Subcutaneous abdominal adipose tissue (tissue), 5 donors: ENCODE data around the gene GRB10.
A peak's percentile ranks its signal among the peaks of the same experiment; 100 is the strongest.

Experiments used
- H3K27ac ChIP-seq: one replicate; pipeline ENCODE4 v1.7.0; 2013; ENCODE audit warnings: low read depth, mild to moderate bottlenecking, inconsistent platforms, low read length, moderate library complexity
- H3K27me3 ChIP-seq, 5 donors: one replicate each; pipeline ENCODE4 v1.7.0; 2013; ENCODE audit warnings: low read length in 5 of 5, inconsistent platforms in 1 of 5; ENCODE audit not compliant: control insufficient read depth in 5 of 5, insufficient read depth in 4 of 5
- H3K36me3 ChIP-seq, 5 donors: one replicate each; pipeline ENCODE4 v1.7.0; 2013; ENCODE audit warnings: low read length in 5 of 5; ENCODE audit not compliant: control insufficient read depth in 5 of 5, insufficient read depth in 5 of 5
- H3K4me1 ChIP-seq, 5 donors: one replicate each; pipeline ENCODE4 v1.7.0; 2013; ENCODE audit warnings: low read length in 5 of 5, mild to moderate bottlenecking in 3 of 5, moderate library complexity in 1 of 5; ENCODE audit not compliant: control insufficient read depth in 5 of 5, insufficient read depth in 5 of 5
- H3K4me3 ChIP-seq, 5 donors: one replicate each; pipeline ENCODE4 v1.7.0; 2013; ENCODE audit warnings: low read length in 5 of 5, low read depth in 1 of 5
- H3K9ac ChIP-seq, 5 donors: one replicate each; pipeline ENCODE4 v1.7.0; 2013; ENCODE audit warnings: low read length in 5 of 5, mild to moderate bottlenecking in 4 of 5, moderate library complexity in 3 of 5
- H3K9me3 ChIP-seq, 5 donors: one replicate each; pipeline ENCODE4 v1.7.0; 2013; ENCODE audit warnings: low read length in 5 of 5; ENCODE audit not compliant: control insufficient read depth in 5 of 5
- donor health status: healthy.
- donor health status: healthy.
- donor health status: healthy.
- donor health status: healthy.
- donor health status: healthy.

The GRB10 gene

DNA sequence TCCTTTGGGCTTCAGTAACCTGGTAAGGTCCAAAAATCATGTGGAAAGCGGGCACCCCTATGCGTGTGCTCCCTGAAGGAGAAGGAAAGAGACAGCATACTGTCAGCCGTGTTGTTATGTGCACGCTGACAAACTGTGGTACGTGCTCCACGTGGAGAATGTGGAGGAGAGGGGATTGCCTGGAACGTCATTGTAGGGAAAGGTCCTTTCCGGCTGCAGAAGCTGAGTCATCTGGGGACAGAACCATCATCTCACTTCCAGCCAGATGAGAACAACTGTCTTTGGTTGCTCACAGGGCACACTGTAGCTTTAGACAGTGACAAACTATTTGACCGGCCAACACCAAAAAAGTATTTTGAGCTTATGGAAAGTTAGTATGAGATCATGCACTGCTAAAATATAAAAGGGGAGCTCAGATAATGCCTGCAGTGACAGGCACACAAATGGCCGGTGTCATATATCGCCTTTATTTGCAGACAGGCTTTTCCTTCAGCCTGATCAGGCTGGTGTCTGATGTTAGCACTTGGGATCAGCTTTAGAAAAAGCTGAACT, 38.8 kb upstream of the GRB10 start:
- Histone ChIP-seq H3K9me3 (no peaks in the 10 kb centered on the region), H3K4me1 (peaks cover 0 to 2% (median 0%) of the 10 kb centered on the region in 5 donors), H3K27ac (no peak overlapping the region), H3K4me3 (no peak overlapping the region), H3K9ac (peak overlapping the region in 1 of 5 donors; percentile 11), H3K27me3 (peaks cover 0 to 3% (median 0%) of the 10 kb centered on the region in 5 donors), H3K36me3 (no peaks in the 10 kb centered on the region)

DNA sequence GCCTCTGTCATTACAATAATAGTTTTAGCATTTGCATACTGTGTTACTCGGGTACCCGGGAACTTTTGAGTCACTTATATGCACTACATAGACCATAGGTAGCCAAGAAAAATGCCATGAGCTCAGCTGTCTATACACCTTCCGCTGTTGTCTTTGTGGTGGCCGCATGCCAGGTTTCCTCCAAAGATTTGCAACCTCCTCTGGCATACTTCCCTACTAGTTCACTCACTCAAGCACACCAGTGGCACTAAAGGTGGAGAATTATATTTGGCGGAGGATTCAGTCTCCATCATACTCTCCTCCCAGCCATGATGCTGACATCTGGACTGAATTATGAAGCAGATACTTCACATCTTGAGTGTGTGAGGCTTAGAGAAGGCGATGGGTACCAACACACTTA, 35.6 kb upstream of the GRB10 start:
- no peak overlapping the region for H3K4me3 ChIP-seq
- H3K9me3 ChIP-seq: no peaks in the 10 kb centered on the region
- no peaks in the 10 kb centered on the region for H3K4me1 ChIP-seq
- H3K27ac ChIP-seq: no peak overlapping the region
- no peaks in the 10 kb centered on the region for H3K36me3 ChIP-seq
- H3K9ac ChIP-seq: no peak overlapping the region
- peaks cover 0 to 3% (median 0%) of the 10 kb centered on the region in 5 donors for H3K27me3 ChIP-seq

DNA sequence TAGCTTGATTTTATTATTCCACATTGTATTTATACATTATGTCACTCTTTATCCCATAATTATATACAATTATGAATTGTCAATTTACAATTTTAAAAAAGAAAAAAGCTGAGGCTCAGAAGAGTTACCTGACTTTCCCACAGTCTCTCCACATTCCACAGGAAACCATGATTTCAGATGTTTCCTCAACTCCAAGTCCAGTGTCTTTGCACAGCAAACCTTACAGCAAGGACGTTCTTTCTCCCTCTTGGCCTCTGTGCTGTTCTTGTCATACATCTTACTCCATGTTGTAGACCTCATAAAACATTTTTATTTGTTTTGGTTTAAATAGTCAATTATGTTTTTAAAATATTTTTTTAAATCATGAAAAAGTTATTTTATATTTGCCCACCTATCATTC, 34.9 kb upstream of the GRB10 start:
- Histone ChIP-seq H3K27ac (no peak overlapping the region), H3K9me3 (no peaks in the 10 kb centered on the region), H3K4me3 (no peak overlapping the region), H3K36me3 (no peaks in the 10 kb centered on the region), H3K27me3 (peaks cover 0 to 3% (median 0%) of the 10 kb centered on the region in 5 donors), H3K4me1 (peaks cover 0 to 7% (median 3%) of the 10 kb centered on the region in 5 donors), H3K9ac (no peak overlapping the region)

DNA sequence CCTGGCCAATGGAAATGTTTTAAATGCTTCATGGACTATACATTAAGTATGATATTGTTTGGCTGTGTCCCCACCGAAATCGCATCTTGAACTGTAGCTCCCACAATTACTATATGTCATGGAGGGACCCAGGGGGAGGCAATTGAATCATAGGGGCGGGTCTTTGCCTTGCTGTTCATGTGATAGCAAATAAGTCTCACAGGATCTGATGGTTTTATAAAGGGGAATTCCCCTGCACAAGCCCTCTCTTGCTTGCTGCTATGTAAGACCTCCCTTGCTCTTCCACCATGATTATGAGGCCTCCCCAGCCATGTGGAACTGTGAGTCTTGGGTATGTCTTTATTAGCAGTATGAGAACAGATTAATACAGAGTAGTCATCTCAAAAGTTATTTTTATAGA, 32.4 kb upstream of the GRB10 start:
- H3K4me3 ChIP-seq: no peak overlapping the region
- no peaks in the 10 kb centered on the region for H3K9me3 ChIP-seq
- no peak overlapping the region for H3K9ac ChIP-seq
- peaks cover 0 to 9% (median 3%) of the 10 kb centered on the region in 5 donors for H3K4me1 ChIP-seq
- H3K36me3 ChIP-seq: no peaks in the 10 kb centered on the region
- H3K27ac ChIP-seq: no peak overlapping the region
- no peaks in the 10 kb centered on the region for H3K27me3 ChIP-seq

DNA sequence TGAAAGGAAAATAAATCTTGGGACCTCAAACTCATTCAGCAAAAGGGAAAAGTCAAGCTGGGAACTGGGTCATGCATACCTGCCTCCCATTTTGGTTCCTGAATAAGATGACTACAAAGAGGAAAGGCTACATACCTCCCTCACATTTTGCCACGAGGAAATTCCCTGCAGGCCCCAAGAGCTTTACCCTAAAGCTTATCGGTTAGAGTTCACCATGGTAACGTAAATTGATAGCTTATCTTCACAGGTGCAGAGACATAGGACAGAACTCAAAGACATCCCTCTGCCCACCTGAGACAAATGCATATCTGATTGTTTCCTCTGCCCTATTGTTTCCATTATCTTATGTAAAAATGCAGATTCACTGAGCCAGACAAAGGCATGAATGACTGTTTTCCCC, 31.5 kb upstream of the GRB10 start:
- no peak overlapping the region for H3K9ac ChIP-seq
- no peaks in the 10 kb centered on the region for H3K27me3 ChIP-seq
- no peaks in the 10 kb centered on the region for H3K36me3 ChIP-seq
- H3K9me3 ChIP-seq: no peaks in the 10 kb centered on the region
- no peak overlapping the region for H3K4me3 ChIP-seq
- peaks cover 0 to 9% (median 3%) of the 10 kb centered on the region in 5 donors for H3K4me1 ChIP-seq
- H3K27ac ChIP-seq: no peak overlapping the region

DNA sequence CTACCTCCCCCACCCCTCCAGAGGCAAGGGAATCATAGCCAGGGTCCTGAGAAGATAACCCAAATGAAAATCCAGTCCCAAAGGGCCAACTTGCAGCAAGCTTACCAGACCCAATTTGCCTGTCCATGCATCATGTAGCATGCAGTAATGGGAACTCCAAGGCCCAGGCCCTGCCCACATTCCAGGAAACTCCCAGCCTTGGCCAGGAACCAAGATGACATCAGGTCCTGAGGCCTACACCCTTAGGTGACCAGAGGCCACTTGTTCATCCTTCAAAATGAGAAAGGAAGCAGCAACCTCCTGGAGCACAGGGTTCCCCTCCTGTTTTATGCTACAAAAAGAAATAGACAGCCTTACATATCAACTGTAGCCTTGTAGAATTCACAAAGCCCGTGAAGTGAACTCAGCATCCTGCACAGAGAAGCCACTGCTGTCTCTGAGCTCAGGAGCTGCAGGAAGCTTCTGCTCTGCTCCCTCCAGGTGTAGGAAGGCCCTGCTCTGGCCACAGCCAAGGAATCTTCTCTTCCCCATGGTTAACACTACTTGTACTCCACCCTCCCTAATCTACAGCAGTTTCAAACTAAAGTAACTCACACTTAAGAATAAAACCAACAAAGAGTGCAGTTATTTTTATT, 30.3 kb upstream of the GRB10 start:
- Histone ChIP-seq H3K27ac (no peak overlapping the region), H3K9me3 (no peaks in the 10 kb centered on the region), H3K4me3 (no peak overlapping the region), H3K27me3 (no peaks in the 10 kb centered on the region), H3K36me3 (no peaks in the 10 kb centered on the region), H3K9ac (no peak overlapping the region), H3K4me1 (peaks cover 0 to 9% (median 3%) of the 10 kb centered on the region in 5 donors)

- no peaks in the 10 kb centered on the region for H3K36me3 ChIP-seq
- no peak overlapping the region for H3K9ac ChIP-seq
- peaks cover 0 to 9% (median 3%) of the 10 kb centered on the region in 5 donors for H3K4me1 ChIP-seq
- H3K4me3 ChIP-seq: no peak overlapping the region
- no peaks in the 10 kb centered on the region for H3K9me3 ChIP-seq
- no peak overlapping the region for H3K27ac ChIP-seq
- no peaks in the 10 kb centered on the region for H3K27me3 ChIP-seq
Measured at GRCh38 chr7:50812094-50812493, 29.4 kb upstream of the GRB10 start.

DNA sequence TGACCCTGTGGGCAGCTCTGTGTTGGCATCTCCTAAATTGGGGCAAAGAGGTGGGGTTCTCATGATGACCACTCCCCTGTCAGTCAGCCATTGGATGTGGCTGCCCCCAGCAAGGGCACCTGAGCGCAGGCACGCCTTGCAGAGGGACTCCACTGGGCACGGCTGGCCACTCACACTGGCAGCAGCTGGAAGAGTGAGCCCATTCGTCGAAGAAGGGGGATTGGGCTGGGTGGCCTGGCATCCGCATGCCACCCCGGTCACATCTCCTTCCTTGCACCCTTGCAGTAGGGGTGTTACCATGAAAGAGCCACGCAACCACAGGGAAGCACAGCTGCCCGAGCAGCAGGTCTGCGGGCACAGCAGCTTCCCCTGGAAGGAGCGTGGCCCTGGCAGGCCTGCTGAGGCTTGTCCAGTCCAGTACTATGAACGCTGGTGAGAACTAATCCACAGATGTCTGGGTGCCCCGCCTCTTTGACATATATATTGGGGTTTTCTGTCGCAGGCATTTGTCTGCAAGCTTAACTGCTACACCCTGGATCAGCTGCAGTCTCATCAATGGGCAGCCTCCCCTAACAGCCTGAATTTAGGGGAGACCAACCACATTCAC, 25.7 kb upstream of the GRB10 start:
- H3K9me3 ChIP-seq: no peaks in the 10 kb centered on the region
- peaks cover 0 to 9% (median 3%) of the 10 kb centered on the region in 5 donors for H3K4me1 ChIP-seq
- H3K9ac ChIP-seq: no peak overlapping the region
- H3K27ac ChIP-seq: no peak overlapping the region
- no peaks in the 10 kb centered on the region for H3K27me3 ChIP-seq
- no peaks in the 10 kb centered on the region for H3K36me3 ChIP-seq
- H3K4me3 ChIP-seq: no peak overlapping the region

DNA sequence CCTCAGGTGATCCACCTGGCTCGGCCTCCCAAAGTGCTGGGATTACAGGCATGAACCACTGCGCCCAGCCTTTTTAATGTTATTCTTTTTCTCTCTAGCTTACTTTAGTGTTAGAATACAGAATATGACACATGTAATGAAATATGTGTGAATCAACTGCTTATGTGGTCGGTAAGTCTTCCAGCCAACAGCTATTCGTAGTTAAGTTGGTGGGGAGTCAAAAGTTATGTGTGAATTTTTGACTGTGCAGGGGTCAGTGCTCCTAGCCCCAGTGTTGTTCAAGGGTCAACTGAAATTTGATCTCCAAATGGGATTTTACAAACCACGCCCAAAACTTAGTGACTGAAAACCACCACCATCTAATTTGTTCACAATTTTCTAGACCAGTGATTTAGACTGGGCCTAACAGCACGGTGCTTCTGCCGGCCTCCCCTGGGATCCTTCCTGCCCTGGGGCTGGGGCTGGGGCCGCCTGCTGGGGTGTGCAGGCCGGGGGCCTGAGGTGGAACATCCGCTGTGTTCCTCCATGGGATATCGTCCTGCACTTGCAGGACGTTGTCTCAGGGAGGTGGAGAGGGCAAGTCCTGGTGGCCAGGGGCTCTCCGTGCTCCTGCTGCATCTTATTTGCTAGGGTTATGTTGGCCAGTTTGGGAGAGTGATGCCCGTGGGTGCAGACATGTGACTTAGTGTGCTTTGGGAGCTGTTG, 24.5 kb upstream of the GRB10 start:
- H3K4me1 ChIP-seq: no peaks in the 10 kb centered on the region
- no peak overlapping the region for H3K27ac ChIP-seq
- no peak overlapping the region for H3K4me3 ChIP-seq
- H3K9me3 ChIP-seq: no peaks in the 10 kb centered on the region
- H3K27me3 ChIP-seq: no peaks in the 10 kb centered on the region
- no peaks in the 10 kb centered on the region for H3K36me3 ChIP-seq
- no peak overlapping the region for H3K9ac ChIP-seq

DNA sequence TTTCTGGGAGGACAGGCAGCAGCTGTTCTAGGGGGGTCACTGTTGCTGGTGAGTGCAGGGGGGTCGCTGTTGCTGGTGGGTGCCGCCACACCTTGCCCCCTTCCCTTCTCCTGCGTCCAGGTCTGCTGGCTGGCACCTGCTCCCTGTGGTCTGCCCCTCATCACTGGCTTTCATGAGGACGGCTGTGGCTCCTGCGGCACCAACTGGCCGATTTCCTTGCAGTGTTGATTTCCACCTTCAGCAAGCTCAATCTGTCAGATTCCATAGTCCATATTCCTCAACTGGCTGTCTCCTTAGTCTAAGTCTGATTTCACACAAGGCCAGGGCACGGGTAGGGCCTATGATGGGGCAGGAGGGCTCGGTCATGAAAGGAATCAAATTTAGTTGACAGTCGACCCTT, 23.4 kb upstream of the GRB10 start:
- H3K27ac ChIP-seq: no peak overlapping the region
- no peak overlapping the region for H3K9ac ChIP-seq
- no peaks in the 10 kb centered on the region for H3K4me1 ChIP-seq
- no peaks in the 10 kb centered on the region for H3K36me3 ChIP-seq
- H3K4me3 ChIP-seq: no peak overlapping the region
- H3K27me3 ChIP-seq: no peaks in the 10 kb centered on the region
- H3K9me3 ChIP-seq: no peaks in the 10 kb centered on the region
